Uterus (tissue), 2 donors: Measurements from ENCODE around the gene FAM114A2.

Experiments used
- CTCF ChIP-seq, 4 experiments: fragments of 200-600 bp in 2 of 4; fragments of 450-650 bp in 2 of 4; sonication (generic) in 2 of 4; IDR thresholded peaks; one replicate each; pipeline ENCODE4 v1.5.1; 2016 to 2019; ENCODE audit warnings: antibody characterized with exemption in 4 of 4, mild to moderate bottlenecking in 2 of 4, moderate library complexity in 1 of 4
- POLR2A ChIP-seq, 2 donors: fragments of 450-650 bp; IDR thresholded peaks; one replicate each; pipeline ENCODE4 v1.6.1; 2016; ENCODE audit warnings: antibody characterized with exemption in 2 of 2, mild to moderate bottlenecking in 1 of 2, moderate library complexity in 1 of 2

GRCh38 chr5:154025951-154026350 is 12.8 kb downstream of the FAM114A2 start:
- no peak for TF ChIP-seq CTCF (IDR thresholded peaks at IDR 0.05)
- no peak for TF ChIP-seq POLR2A (IDR thresholded peaks at IDR 0.05)
